ENCODE measurements around the gene TLN1. TPM values are rescaled to one million over a fixed set of nuclear protein-coding genes. Genes with fewer than 3 reads are reported as not detected.

TLN1 gene
- total RNA-seq, 2 donors from 2014 or later, result 117 to 123 TPM

DNA sequence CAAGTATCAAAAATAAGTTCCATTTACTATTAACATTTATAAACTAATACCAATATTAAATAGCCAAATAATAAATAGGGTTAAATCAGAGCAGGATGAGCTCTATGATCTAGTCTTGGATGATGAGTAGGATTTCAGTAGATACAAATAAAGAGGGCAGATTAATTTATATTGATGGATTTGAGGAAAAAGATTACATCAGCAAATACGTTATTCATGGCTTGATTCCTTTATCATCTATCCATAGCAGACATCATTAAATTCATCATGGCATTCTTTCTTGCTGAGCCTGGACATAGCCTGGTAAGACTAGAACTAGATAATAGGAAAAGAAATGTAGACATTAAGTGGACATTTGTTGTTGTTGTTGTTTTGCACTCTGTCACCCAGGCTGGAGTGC is 35.5 kb upstream of the TLN1 start:
- Histone ChIP-seq H3K9me3 (ENCODE audit: control insufficient read depth, low read length) (no peaks in the 10 kb centered on the region), H3K4me1 (ENCODE audit: control insufficient read depth, insufficient read depth, low read length) (no peaks in the 10 kb centered on the region), H3K27me3 (ENCODE audit: control insufficient read depth, insufficient read depth, low read length, poor library complexity, severe bottlenecking) (no peaks in the 10 kb centered on the region), H3K27ac (ENCODE audit: low read depth, low read length) (no peak overlapping the region), H3K36me3 (ENCODE audit: control insufficient read depth, insufficient read depth, low read length) (no peaks in the 10 kb centered on the region), H3K9ac (ENCODE audit: extremely low read depth, low read length, poor library complexity, severe bottlenecking) (no peak overlapping the region), H3K4me3 (ENCODE audit: low read length) (no peak overlapping the region)
- Mint-ChIP-seq H3K4me3 (no peak overlapping the region), H3K4me1 (no peaks in the 10 kb centered on the region), H3K9me3 (no peaks in the 10 kb centered on the region), H3K36me3 (ENCODE audit: low read depth) (no peaks in the 10 kb centered on the region), H3K27me3 (ENCODE audit: insufficient read depth) (no peaks in the 10 kb centered on the region), H3K27ac (no peak overlapping the region)
- DNase-seq, result no peak
- 75% methylated on average over 1 of the region's 1 CpG; no CpG with 5 or more reads in 1 of the 2 experiments for WGBS, 2 experiments (ENCODE audit: insufficient coverage in 1 of 2, insufficient read length in 1 of 2)
- TF ChIP-seq, protein P1, sequence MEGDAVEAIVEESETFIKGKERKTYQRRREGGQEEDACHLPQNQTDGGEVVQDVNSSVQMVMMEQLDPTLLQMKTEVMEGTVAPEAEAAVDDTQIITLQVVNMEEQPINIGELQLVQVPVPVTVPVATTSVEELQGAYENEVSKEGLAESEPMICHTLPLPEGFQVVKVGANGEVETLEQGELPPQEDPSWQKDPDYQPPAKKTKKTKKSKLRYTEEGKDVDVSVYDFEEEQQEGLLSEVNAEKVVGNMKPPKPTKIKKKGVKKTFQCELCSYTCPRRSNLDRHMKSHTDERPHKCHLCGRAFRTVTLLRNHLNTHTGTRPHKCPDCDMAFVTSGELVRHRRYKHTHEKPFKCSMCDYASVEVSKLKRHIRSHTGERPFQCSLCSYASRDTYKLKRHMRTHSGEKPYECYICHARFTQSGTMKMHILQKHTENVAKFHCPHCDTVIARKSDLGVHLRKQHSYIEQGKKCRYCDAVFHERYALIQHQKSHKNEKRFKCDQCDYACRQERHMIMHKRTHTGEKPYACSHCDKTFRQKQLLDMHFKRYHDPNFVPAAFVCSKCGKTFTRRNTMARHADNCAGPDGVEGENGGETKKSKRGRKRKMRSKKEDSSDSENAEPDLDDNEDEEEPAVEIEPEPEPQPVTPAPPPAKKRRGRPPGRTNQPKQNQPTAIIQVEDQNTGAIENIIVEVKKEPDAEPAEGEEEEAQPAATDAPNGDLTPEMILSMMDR (conservative IDR thresholded peaks at IDR 0.05), result no peak

DNA sequence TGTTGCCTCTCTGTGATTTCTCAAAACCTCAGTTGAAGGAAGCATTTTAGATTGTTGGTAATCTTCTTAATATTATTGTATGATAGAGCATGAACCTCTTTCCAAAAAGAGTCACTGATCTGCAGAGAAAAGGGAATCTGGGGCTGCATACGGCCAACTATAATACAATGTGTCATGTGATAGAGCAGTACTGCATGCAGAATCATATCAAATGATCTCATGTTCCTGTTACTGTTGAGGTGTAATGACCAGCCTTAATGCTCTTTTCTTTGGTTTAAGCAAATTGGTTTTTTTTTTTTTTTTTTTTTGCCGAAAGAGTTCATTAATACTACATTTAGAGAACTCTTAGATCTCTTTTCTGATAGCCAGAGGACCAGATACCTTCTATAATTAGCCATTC is 35.0 kb upstream of the TLN1 start:
- H3K4me1 ChIP-seq (ENCODE audit: control insufficient read depth, insufficient read depth, low read length), result no peaks in the 10 kb centered on the region
- no peaks in the 10 kb centered on the region for H3K36me3 ChIP-seq (ENCODE audit: control insufficient read depth, insufficient read depth, low read length)
- TF ChIP-seq, protein P1 (conservative IDR thresholded peaks at IDR 0.05), result no peak
- no peak overlapping the region for H3K4me3 ChIP-seq (ENCODE audit: low read length)
- no peak for DNase-seq
- Mint-ChIP-seq H3K4me3 (no peak overlapping the region), H3K4me1 (no peaks in the 10 kb centered on the region), H3K27me3 (ENCODE audit: insufficient read depth) (no peaks in the 10 kb centered on the region), H3K36me3 (ENCODE audit: low read depth) (no peaks in the 10 kb centered on the region), H3K27ac (no peak overlapping the region), H3K9me3 (no peaks in the 10 kb centered on the region)
- WGBS, 2 experiments (ENCODE audit: insufficient coverage in 1 of 2, insufficient read length in 1 of 2), result 92 to 100% methylated on average over 1 of the region's 2 CpGs
- H3K27me3 ChIP-seq (ENCODE audit: control insufficient read depth, insufficient read depth, low read length, poor library complexity, severe bottlenecking), result no peaks in the 10 kb centered on the region
- no peaks in the 10 kb centered on the region for H3K9me3 ChIP-seq (ENCODE audit: control insufficient read depth, low read length)
- no peak overlapping the region for H3K9ac ChIP-seq (ENCODE audit: extremely low read depth, low read length, poor library complexity, severe bottlenecking)
- H3K27ac ChIP-seq (ENCODE audit: low read depth, low read length), result no peak overlapping the region

DNA sequence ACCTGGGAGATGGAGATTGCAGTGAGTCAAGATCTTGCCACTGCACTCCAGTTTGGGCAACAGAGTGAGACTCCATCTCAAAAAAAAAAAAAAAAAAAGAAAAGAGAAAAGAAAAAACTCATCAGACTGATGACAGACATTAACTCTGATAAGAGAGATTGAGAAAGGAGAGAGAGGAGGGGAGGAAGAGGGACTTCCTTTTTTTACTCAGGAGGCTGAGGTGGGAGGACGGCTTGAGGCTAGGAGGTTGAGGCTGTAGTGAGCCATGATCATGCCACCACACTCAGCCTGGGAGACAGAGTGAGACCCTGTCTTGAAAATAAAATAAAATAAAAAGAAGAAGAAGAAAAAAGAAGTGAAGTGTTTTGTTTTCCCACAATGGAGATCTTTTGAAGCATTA is 31.8 kb upstream of the TLN1 start:
- no peak overlapping the region for H3K9ac ChIP-seq (ENCODE audit: extremely low read depth, low read length, poor library complexity, severe bottlenecking)
- Mint-ChIP-seq H3K27me3 (ENCODE audit: insufficient read depth) (no peaks in the 10 kb centered on the region), H3K4me3 (no peak overlapping the region), H3K4me1 (no peaks in the 10 kb centered on the region), H3K36me3 (ENCODE audit: low read depth) (no peaks in the 10 kb centered on the region), H3K9me3 (no peaks in the 10 kb centered on the region), H3K27ac (no peak overlapping the region)
- H3K27ac ChIP-seq (ENCODE audit: low read depth, low read length), result no peak overlapping the region
- no peak overlapping the region for H3K4me3 ChIP-seq (ENCODE audit: low read length)
- H3K36me3 ChIP-seq (ENCODE audit: control insufficient read depth, insufficient read depth, low read length), result peaks cover 5% of the 10 kb centered on the region
- no peak for DNase-seq
- TF ChIP-seq, protein P1 (conservative IDR thresholded peaks at IDR 0.05), result no peak
- H3K4me1 ChIP-seq (ENCODE audit: control insufficient read depth, insufficient read depth, low read length), result no peaks in the 10 kb centered on the region
- H3K27me3 ChIP-seq (ENCODE audit: control insufficient read depth, insufficient read depth, low read length, poor library complexity, severe bottlenecking), result no peaks in the 10 kb centered on the region
- H3K9me3 ChIP-seq (ENCODE audit: control insufficient read depth, low read length), result no peaks in the 10 kb centered on the region
- 94% methylated on average over 1 of the region's 1 CpG; no CpG with 5 or more reads in 1 of the 2 experiments for WGBS, 2 experiments (ENCODE audit: insufficient coverage in 1 of 2, insufficient read length in 1 of 2)
